ENCODE measurements around the gene INTS13. TPM values are rescaled to one million over a fixed set of nuclear protein-coding genes. Genes with fewer than 3 reads are reported as not detected.
"Not testable (repeated sequence)": the region's sequence is repeated elsewhere in the genome, so short reads cannot be mapped to it uniquely, and the experiment has no call there.

Gene INTS13
- polyA plus RNA-seq, 1 of the 3 experiments (the other 2 are of a cell fraction): 7.2 TPM

GRCh38 chr12:26863515-26863914 lies 74.3 kb downstream of the INTS13 start:
- no peak overlapping the region for H2AFZ ChIP-seq (ENCODE audit: low read depth)
- H3K4me2 ChIP-seq: no peak overlapping the region
- WGBS (ENCODE audit: low lambda C conversion rate): 64% methylated on average over 4 of the region's 4 CpGs
- H3K9me2 ChIP-seq: no peaks in the 10 kb centered on the region
- peaks cover 5% of the 10 kb centered on the region for H3F3A ChIP-seq (replicated peaks; ENCODE audit: insufficient read depth)
- ChIA-PET POLR2A (no interaction called here), CTCF (interaction anchor here (1.0 to 3.5 kb wide), 6 partner anchors 9 to 30 kb away, joined by 3 to 12 read pairs (median 4); partner anchors contain the start of gene ITPR2)
- no peak overlapping the region for H3K27ac ChIP-seq (ENCODE audit: low read depth in 2 of 2, low read length in 1 of 2)
- H3K4me1 ChIP-seq (ENCODE audit: control insufficient read depth in 1 of 2, insufficient read depth in 2 of 2, low read depth in 1 of 2, low read length in 1 of 2): peaks cover 0 to 2% of the 10 kb centered on the region in 2 experiments; a peak in 1 of 4 replicates
- TF ChIP-seq CTCF (IDR thresholded peaks at IDR 0.05) (peak; percentile 38), MXI1 (IDR thresholded peaks at IDR 0.05; ENCODE audit: low read depth, low read length) (no peak), GATA2 (CRISPR knock-in tag; IDR thresholded peaks at IDR 0.05) (peak; percentile 27; the same call in 1 of the 2 replicates)
- no peak overlapping the region; a peak in 1 of 4 replicates for H3K4me3 ChIP-seq (ENCODE audit: low read depth in 2 of 2, low read length in 1 of 2)
- H3K9ac ChIP-seq: no peak overlapping the region
- DNase-seq: no peak
- no peaks in the 10 kb centered on the region for H3K27me3 ChIP-seq (ENCODE audit: insufficient read depth)
- no peaks in the 10 kb centered on the region for H3K79me2 ChIP-seq (ENCODE audit: insufficient read depth)
- H4K20me1 ChIP-seq (ENCODE audit: insufficient read depth): no peaks in the 10 kb centered on the region
- H3K9me3 ChIP-seq: no peaks in the 10 kb centered on the region
- no peaks in the 10 kb centered on the region for H3K36me3 ChIP-seq (replicated peaks in 1 of 2; ENCODE audit: control insufficient read depth in 1 of 2, insufficient read depth in 2 of 2, low read length in 1 of 2)

- 91% methylated on average over 3 of the region's 3 CpGs for WGBS (ENCODE audit: low lambda C conversion rate)
- CTCF ChIA-PET: interaction anchor here (1.5 to 3.5 kb wide), 4 partner anchors 9 to 30 kb away, joined by 4 to 12 read pairs (median 8); partner anchors contain the start of gene ITPR2
- H3K9me3 ChIP-seq; H3K4me2 ChIP-seq; H3K36me3 ChIP-seq (replicated peaks in 1 of 2; ENCODE audit: control insufficient read depth in 1 of 2, insufficient read depth in 2 of 2, low read length in 1 of 2); H3K9me2 ChIP-seq; DNase-seq; H3K4me3 ChIP-seq (ENCODE audit: low read depth in 2 of 2, low read length in 1 of 2); H3K4me1 ChIP-seq (ENCODE audit: control insufficient read depth in 1 of 2, insufficient read depth in 2 of 2, low read depth in 1 of 2, low read length in 1 of 2); H2AFZ ChIP-seq (ENCODE audit: low read depth); H3F3A ChIP-seq (replicated peaks; ENCODE audit: insufficient read depth); H4K20me1 ChIP-seq (ENCODE audit: insufficient read depth); POLR2A ChIA-PET; H3K9ac ChIP-seq; H3K79me2 ChIP-seq (ENCODE audit: insufficient read depth); H3K27ac ChIP-seq (ENCODE audit: low read depth in 2 of 2, low read length in 1 of 2); H3K27me3 ChIP-seq (ENCODE audit: insufficient read depth): not testable (repeated sequence)
These were observed 75.0 kb downstream of the INTS13 start for GRCh38 chr12:26862787-26863186.

- Histone ChIP-seq H3F3A (replicated peaks; ENCODE audit: insufficient read depth) (peaks cover 5% of the 10 kb centered on the region), H3K9me3 (no peaks in the 10 kb centered on the region), H4K20me1 (ENCODE audit: insufficient read depth) (no peaks in the 10 kb centered on the region), H3K27me3 (ENCODE audit: insufficient read depth) (no peaks in the 10 kb centered on the region), H3K4me1 (ENCODE audit: control insufficient read depth in 1 of 2, insufficient read depth in 2 of 2, low read depth in 1 of 2, low read length in 1 of 2) (peaks cover 4 to 7% of the 10 kb centered on the region in 2 experiments; a peak in 3 of 4 replicates), H3K4me2 (no peak overlapping the region), H3K79me2 (ENCODE audit: insufficient read depth) (no peaks in the 10 kb centered on the region), H2AFZ (ENCODE audit: low read depth) (no peak overlapping the region), H3K9me2 (no peaks in the 10 kb centered on the region), H3K9ac (no peak overlapping the region), H3K36me3 (replicated peaks in 1 of 2; ENCODE audit: control insufficient read depth in 1 of 2, insufficient read depth in 2 of 2, low read length in 1 of 2) (no peaks in the 10 kb centered on the region), H3K4me3 (ENCODE audit: low read depth in 2 of 2, low read length in 1 of 2) (no peak overlapping the region), H3K27ac (ENCODE audit: low read depth in 2 of 2, low read length in 1 of 2) (no peak overlapping the region)
- CTCF ChIA-PET: interaction anchor here (3.5 kb wide), 1 partner anchor 16 kb away, joined by 10 read pairs; no protein-coding TSS in a partner anchor
- no peak for DNase-seq
- TF ChIP-seq FOXJ3 (CRISPR knock-in tag; IDR thresholded peaks at IDR 0.05): no peak
- no peak for TF ChIP-seq RFX5 (IDR thresholded peaks at IDR 0.05; ENCODE audit: low read length)
- no peak for TF ChIP-seq YY1 (IDR thresholded peaks at IDR 0.05; ENCODE audit: low read depth)
- TF ChIP-seq RAD21 (IDR thresholded peaks at IDR 0.05; ENCODE audit: low read length): no peak
- no peak for TF ChIP-seq JUND (IDR thresholded peaks at IDR 0.05)
- TF ChIP-seq TEAD4 (IDR thresholded peaks at IDR 0.05; ENCODE audit: borderline replicate concordance, insufficient read depth): no peak
- no peak for TF ChIP-seq EP300 (IDR thresholded peaks at IDR 0.05; ENCODE audit: borderline replicate concordance in 1 of 2, low read depth in 1 of 2, low read length in 1 of 2)
- TF ChIP-seq FOSL2 (IDR thresholded peaks at IDR 0.05; ENCODE audit: borderline replicate concordance, low read depth): no peak
- no peak for TF ChIP-seq TCF12 (IDR thresholded peaks at IDR 0.05)
- TF ChIP-seq NRF1 (IDR thresholded peaks at IDR 0.05; ENCODE audit: low read depth, low read length): no peak
- TF ChIP-seq ZBTB33 (IDR thresholded peaks at IDR 0.05; ENCODE audit: borderline replicate concordance, low read depth): no peak
- TF ChIP-seq NFIC (IDR thresholded peaks at IDR 0.05; ENCODE audit: borderline replicate concordance): no peak
- TF ChIP-seq SIN3A (IDR thresholded peaks at IDR 0.05; ENCODE audit: borderline replicate concordance, low read depth, low read length): no peak
- TF ChIP-seq USF2 (IDR thresholded peaks at IDR 0.05; ENCODE audit: borderline replicate concordance, low read depth, low read length): no peak
- no peak for TF ChIP-seq ELF1 (IDR thresholded peaks at IDR 0.05)
- TF ChIP-seq RCOR1 (IDR thresholded peaks at IDR 0.05; ENCODE audit: low read length): no peak
- TF ChIP-seq EZH2phosphoT487 (IDR thresholded peaks at IDR 0.05; ENCODE audit: borderline replicate concordance, low read depth): no peak
- WGBS (ENCODE audit: low lambda C conversion rate): 93% methylated on average over 1 of the region's 1 CpG
- POLR2A ChIA-PET: no interaction called here
These were observed 76.1 kb downstream of the INTS13 start for GRCh38 chr12:26861690-26862089.

All from SK-N-SH (cell line).